ENCODE measurements around the gene CLIC4. TPM values are rescaled to one million over a fixed set of nuclear protein-coding genes. Genes with fewer than 3 reads are reported as not detected.

CLIC4 gene
- total RNA-seq, 3 donors from 2014 or later (not counting 1 experiment from before 2014, with no cell fraction given), result 3.8 to 11.5 (median 5.0) TPM

- Mint-ChIP-seq H3K36me3 (peaks cover 15% of the 10 kb centered on the region), H3K4me1 (peaks cover 14 to 20% of the 10 kb centered on the region in 2 donors), H3K4me3 (no peak overlapping the region), H3K9me3 (no peaks in the 10 kb centered on the region), H3K27me3 (ENCODE audit: low read depth in 2 of 2) (peaks cover 0 to 5% of the 10 kb centered on the region in 2 donors), H3K27ac (no peak overlapping the region)
- ATAC-seq, result no peak
- no CpG with 5 or more reads among the region's 1 CpG for WGBS (ENCODE audit: insufficient coverage)
- Histone ChIP-seq H3K4me1 (ENCODE audit: control insufficient read depth, insufficient read depth, low read length) (no peaks in the 10 kb centered on the region), H3K36me3 (ENCODE audit: control insufficient read depth, insufficient read depth, low read length) (no peaks in the 10 kb centered on the region), H3K27ac (ENCODE audit: low read length) (no peak overlapping the region), H3K9me3 (ENCODE audit: control insufficient read depth, insufficient read depth, low read length) (no peaks in the 10 kb centered on the region), H3K27me3 (ENCODE audit: control insufficient read depth, insufficient read depth, low read length) (no peaks in the 10 kb centered on the region), H3K4me3 (ENCODE audit: low read length) (no peak overlapping the region)
- no peak for TF ChIP-seq CTCF (IDR thresholded peaks at IDR 0.05)
- DNase-seq, result no peak
- intact Hi-C loops (cut with micrococcal nuclease), result no loop called here
Observed at GRCh38 chr1:24881034-24881433, 135.8 kb downstream of the CLIC4 start.

GRCh38 chr1:24884751-24885150 lies 139.5 kb downstream of the CLIC4 start:
- Mint-ChIP-seq H3K27ac (no peak overlapping the region), H3K27me3 (ENCODE audit: low read depth in 2 of 2) (peaks cover 0 to 2% of the 10 kb centered on the region in 2 donors)

GRCh38 chr1:24886241-24886640 lies 141.0 kb downstream of the CLIC4 start:
- Histone ChIP-seq H3K36me3 (ENCODE audit: control insufficient read depth, insufficient read depth, low read length) (peaks cover 4% of the 10 kb centered on the region), H3K4me1 (ENCODE audit: control insufficient read depth, insufficient read depth, low read length) (no peaks in the 10 kb centered on the region), H3K27me3 (ENCODE audit: control insufficient read depth, insufficient read depth, low read length) (no peaks in the 10 kb centered on the region), H3K4me3 (ENCODE audit: low read length) (no peak overlapping the region), H3K9me3 (ENCODE audit: control insufficient read depth, insufficient read depth, low read length) (no peaks in the 10 kb centered on the region), H3K27ac (ENCODE audit: low read length) (no peak overlapping the region)
- H3K4me1 Mint-ChIP-seq, result peaks cover 24 to 41% of the 10 kb centered on the region in 2 donors
- no peak for ATAC-seq
- H3K36me3 Mint-ChIP-seq, result peaks cover 15% of the 10 kb centered on the region
- H3K4me3 Mint-ChIP-seq, result no peak overlapping the region
- intact Hi-C loops (cut with micrococcal nuclease), result no loop called here
- H3K27me3 Mint-ChIP-seq (ENCODE audit: low read depth in 2 of 2), result no peaks in the 10 kb centered on the region
- no peaks in the 10 kb centered on the region for H3K9me3 Mint-ChIP-seq
- WGBS (ENCODE audit: insufficient coverage), result 100% methylated on average over 1 of the region's 1 CpG
- no peak for DNase-seq
- no peak for TF ChIP-seq CTCF (IDR thresholded peaks at IDR 0.05)
- H3K27ac Mint-ChIP-seq, result no peak overlapping the region

More at GRCh38 chr1:24884751-24885150, 139.5 kb downstream of the CLIC4 start:
- no peak for TF ChIP-seq CTCF (IDR thresholded peaks at IDR 0.05)
- no peaks in the 10 kb centered on the region for H3K9me3 Mint-ChIP-seq
- intact Hi-C loops (cut with micrococcal nuclease), result no loop called here
- DNase-seq, result no peak
- H3K4me3 Mint-ChIP-seq, result no peak overlapping the region
- H3K4me1 Mint-ChIP-seq, result peaks cover 19 to 35% of the 10 kb centered on the region in 2 donors
- H3K4me1 ChIP-seq (ENCODE audit: control insufficient read depth, insufficient read depth, low read length), result no peaks in the 10 kb centered on the region
- no peak overlapping the region for H3K4me3 ChIP-seq (ENCODE audit: low read length)
- H3K27ac ChIP-seq (ENCODE audit: low read length), result no peak overlapping the region
- H3K9me3 ChIP-seq (ENCODE audit: control insufficient read depth, insufficient read depth, low read length), result no peaks in the 10 kb centered on the region
- H3K27me3 ChIP-seq (ENCODE audit: control insufficient read depth, insufficient read depth, low read length), result no peaks in the 10 kb centered on the region
- ATAC-seq, result no peak
- H3K36me3 Mint-ChIP-seq, result peaks cover 15% of the 10 kb centered on the region
- peaks cover 4% of the 10 kb centered on the region for H3K36me3 ChIP-seq (ENCODE audit: control insufficient read depth, insufficient read depth, low read length)

Measured in natural killer cell (primary cell).